NB4 (cell line): ENCODE measurements around the gene ABHD1.

ENCODE experiments used
- POLR2A ChIP-seq: IDR thresholded peaks from 2 replicates; pipeline ENCODE4 v1.6.1; 2011; ENCODE audit warnings: mild to moderate bottlenecking; ENCODE audit not compliant: insufficient read length; ENCODE audit errors: extremely low read depth
- TF ChIP-seq, protein P1 (sequence below): IDR thresholded peaks from one replicate; pipeline ENCODE4 v1.5.1; 2012; ENCODE audit warnings: low read depth, low read length

DNA sequence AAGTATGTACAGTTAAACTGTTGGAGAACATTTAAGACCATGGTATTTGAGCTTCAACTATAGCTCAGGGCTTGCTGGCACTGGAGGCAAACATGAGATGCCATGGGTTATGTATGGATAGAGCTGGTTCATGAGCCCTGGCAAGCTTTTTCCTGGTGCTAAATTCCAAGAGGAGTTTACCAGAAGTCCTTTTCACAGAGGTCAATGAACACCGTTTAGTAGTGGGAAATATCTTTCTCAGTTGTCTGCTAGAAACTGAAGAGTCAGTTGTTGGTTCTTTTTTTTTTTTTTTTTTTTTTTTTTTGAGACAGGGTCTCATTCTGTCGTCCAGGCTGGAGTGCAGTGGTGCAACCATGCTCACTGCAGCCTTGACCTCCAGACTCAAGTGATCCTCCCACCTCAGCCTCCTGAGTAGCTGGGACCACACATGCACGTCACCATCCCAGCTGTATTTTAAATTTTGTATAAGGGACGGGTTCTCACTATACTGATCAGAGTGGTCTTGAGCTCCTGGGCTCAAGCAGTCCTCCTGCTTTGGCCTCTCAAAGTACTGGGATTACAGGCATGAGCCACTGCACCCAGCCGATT is 35.7 kb upstream of the ABHD1 start:
- TF ChIP-seq, protein P1, sequence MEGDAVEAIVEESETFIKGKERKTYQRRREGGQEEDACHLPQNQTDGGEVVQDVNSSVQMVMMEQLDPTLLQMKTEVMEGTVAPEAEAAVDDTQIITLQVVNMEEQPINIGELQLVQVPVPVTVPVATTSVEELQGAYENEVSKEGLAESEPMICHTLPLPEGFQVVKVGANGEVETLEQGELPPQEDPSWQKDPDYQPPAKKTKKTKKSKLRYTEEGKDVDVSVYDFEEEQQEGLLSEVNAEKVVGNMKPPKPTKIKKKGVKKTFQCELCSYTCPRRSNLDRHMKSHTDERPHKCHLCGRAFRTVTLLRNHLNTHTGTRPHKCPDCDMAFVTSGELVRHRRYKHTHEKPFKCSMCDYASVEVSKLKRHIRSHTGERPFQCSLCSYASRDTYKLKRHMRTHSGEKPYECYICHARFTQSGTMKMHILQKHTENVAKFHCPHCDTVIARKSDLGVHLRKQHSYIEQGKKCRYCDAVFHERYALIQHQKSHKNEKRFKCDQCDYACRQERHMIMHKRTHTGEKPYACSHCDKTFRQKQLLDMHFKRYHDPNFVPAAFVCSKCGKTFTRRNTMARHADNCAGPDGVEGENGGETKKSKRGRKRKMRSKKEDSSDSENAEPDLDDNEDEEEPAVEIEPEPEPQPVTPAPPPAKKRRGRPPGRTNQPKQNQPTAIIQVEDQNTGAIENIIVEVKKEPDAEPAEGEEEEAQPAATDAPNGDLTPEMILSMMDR, result no peak
- no peak for TF ChIP-seq POLR2A
